Measurements from ENCODE around the gene PCBP3.

GRCh38 chr21:45825219-45825618, 181.7 kb downstream of the PCBP3 start:
- TF ChIP-seq SIN3B (IDR thresholded peaks at IDR 0.05; ENCODE audit: low read length) (no peak), KAT8 (CRISPR knock-in tag; IDR thresholded peaks at IDR 0.05) (no peak), ZNF790 (CRISPR knock-in tag; IDR thresholded peaks at IDR 0.05; ENCODE audit: borderline replicate concordance) (no peak), BCL6 (CRISPR knock-in tag; IDR thresholded peaks at IDR 0.05) (no peak), BRCA1 (CRISPR knock-in tag; IDR thresholded peaks at IDR 0.05) (no peak), EZH2 (conservative IDR thresholded peaks at IDR 0.05; ENCODE audit: low read depth, low read length) (no peak), MED1 (CRISPR knock-in tag; IDR thresholded peaks at IDR 0.05) (no peak), ZBTB4 (CRISPR knock-in tag; IDR thresholded peaks at IDR 0.05; ENCODE audit: borderline replicate concordance) (no peak), ZNF205 (CRISPR knock-in tag; IDR thresholded peaks at IDR 0.05) (no peak), ZHX2 (IDR thresholded peaks at IDR 0.05; ENCODE audit: low read depth) (no peak), ZHX2 (CRISPR knock-in tag; IDR thresholded peaks at IDR 0.05; ENCODE audit: borderline replicate concordance) (no peak), GATA4 (IDR thresholded peaks at IDR 0.05; ENCODE audit: borderline replicate concordance, low read depth) (no peak), SP2 (CRISPR knock-in tag; IDR thresholded peaks at IDR 0.05) (no peak), CEBPB (IDR thresholded peaks at IDR 0.05; ENCODE audit: borderline replicate concordance, low read depth, low read length) (no peak)

All from HepG2 (cell line).